HepG2 (cell line): ENCODE results near the gene TMEM217. TPM values are rescaled to one million over a fixed set of nuclear protein-coding genes. Genes with fewer than 3 reads are reported as not detected.

Source experiments
- CBFB ChIP-seq: sonication (generic); formaldehyde crosslinking; IDR thresholded peaks from 2 replicates; pipeline ENCODE4 v1.4.0; 2020; ENCODE audit warnings: missing genetic modification reagents
- CREBL2 ChIP-seq: sonication (generic); formaldehyde crosslinking; IDR thresholded peaks from 2 replicates; pipeline ENCODE4 v1.8.1; 2023; ENCODE audit warnings: missing genetic modification reagents, mild to moderate bottlenecking, borderline replicate concordance
- EP300 ChIP-seq, 3 experiments: sonication (generic) in 1 of 3; formaldehyde crosslinking in 1 of 3; IDR thresholded peaks; 2 replicates each; pipeline versions ENCODE4 v1.5.1 to v1.6.1; 2011 to 2020; ENCODE audit warnings: low read depth in 2 of 3, low read length in 2 of 3, borderline replicate concordance in 1 of 3, improper control_type of control experiment in 1 of 3, mild to moderate bottlenecking in 1 of 3, missing genetic modification reagents in 1 of 3, moderate library complexity in 1 of 3
- FOSL2 ChIP-seq: sonication (generic); formaldehyde crosslinking; IDR thresholded peaks from 2 replicates; pipeline ENCODE4 v1.4.0; 2020; ENCODE audit warnings: missing genetic modification reagents
- FOXO1 ChIP-seq: sonication (generic); formaldehyde crosslinking; IDR thresholded peaks from 2 replicates; pipeline ENCODE4 v1.4.0; 2020; ENCODE audit warnings: missing genetic modification reagents
- GLMP ChIP-seq: sonication (generic); formaldehyde crosslinking; IDR thresholded peaks from 2 replicates; pipeline ENCODE4 v1.9.0; 2021; ENCODE audit warnings: missing genetic modification reagents, mild to moderate bottlenecking, borderline replicate concordance
- HMG20B ChIP-seq: conservative IDR thresholded peaks from 2 replicates; pipeline ENCODE4 v1.6.1; 2016; ENCODE audit warnings: missing genetic modification reagents, missing compliant biosample characterization
- HOXD1 ChIP-seq: sonication (generic); formaldehyde crosslinking; IDR thresholded peaks from 2 replicates; pipeline ENCODE4 v1.5.0; 2020; ENCODE audit warnings: missing genetic modification reagents
- KLF16 ChIP-seq, 2 experiments: sonication (generic) in 1 of 2; formaldehyde crosslinking in 1 of 2; IDR thresholded peaks; 2 replicates each; pipeline versions ENCODE4 v1.6.1 to v1.8.0; 2016 to 2023; ENCODE audit warnings: missing genetic modification reagents in 2 of 2, missing compliant biosample characterization in 1 of 2
- LCORL ChIP-seq, 2 experiments: fragments of 450-650 bp in 1 of 2; sonication (generic) in 1 of 2; formaldehyde crosslinking in 1 of 2; IDR thresholded peaks; 2 replicates each; pipeline versions ENCODE4 v1.5.0 to v1.6.1; 2017 to 2020; ENCODE audit warnings: antibody characterized with exemption in 1 of 2, missing genetic modification reagents in 1 of 2
- MAFF ChIP-seq: IDR thresholded peaks from 2 replicates; pipeline ENCODE4 v1.6.1; 2011; ENCODE audit warnings: low read depth, low read length, improper control_type of control experiment
- NCOA2 ChIP-seq: sonication (generic); formaldehyde crosslinking; IDR thresholded peaks from 2 replicates; pipeline ENCODE4 v1.8.0; 2022; ENCODE audit warnings: inconsistent platforms
- NPAS2 ChIP-seq: sonication (generic); formaldehyde crosslinking; IDR thresholded peaks from 2 replicates; pipeline ENCODE4 v1.8.0; 2022; ENCODE audit warnings: mild to moderate bottlenecking, missing genetic modification reagents, borderline replicate concordance
- NR2F1 ChIP-seq, 2 experiments: fragments of 450-650 bp in 1 of 2; formaldehyde crosslinking in 1 of 2; IDR thresholded peaks; 2 replicates each; pipeline versions ENCODE4 v1.5.0 to v1.6.1; 2016 to 2020; ENCODE audit warnings: mild to moderate bottlenecking in 1 of 2, missing compliant biosample characterization in 1 of 2, missing genetic modification reagents in 1 of 2, moderate library complexity in 1 of 2
- NR2F6 ChIP-seq, 2 experiments: IDR thresholded peaks; 2 replicates each; pipeline ENCODE4 v1.6.1; 2016; ENCODE audit warnings: antibody characterized with exemption in 1 of 2, mild to moderate bottlenecking in 1 of 2
- NR3C1 ChIP-seq: sonication (generic); formaldehyde crosslinking; IDR thresholded peaks from 2 replicates; pipeline ENCODE4 v1.4.0; 2020; ENCODE audit warnings: missing genetic modification reagents
- PRPF4 ChIP-seq: fragments of 200-400 bp; formaldehyde crosslinking; IDR thresholded peaks from 2 replicates; pipeline ENCODE4 v1.6.1; 2016; ENCODE audit warnings: low read length, low read depth; ENCODE audit not compliant: poor library complexity, severe bottlenecking
- RBAK ChIP-seq: sonication (generic); formaldehyde crosslinking; IDR thresholded peaks from 2 replicates; pipeline ENCODE4 v1.5.1; 2020; ENCODE audit warnings: mild to moderate bottlenecking, missing genetic modification reagents
- TAF1 ChIP-seq: sonication (generic); formaldehyde crosslinking; IDR thresholded peaks from 2 replicates; pipeline ENCODE4 v1.4.0; 2020; ENCODE audit warnings: missing genetic modification reagents
- TBL1XR1 ChIP-seq: fragments of 150-350 bp; IDR thresholded peaks from 2 replicates; pipeline ENCODE4 v1.6.1; 2014; ENCODE audit warnings: borderline replicate concordance, low read length; ENCODE audit not compliant: partially characterized antibody
- ZBTB7B ChIP-seq: sonication (generic); formaldehyde crosslinking; IDR thresholded peaks from 2 replicates; pipeline ENCODE4 v1.4.0; 2020; ENCODE audit warnings: missing genetic modification reagents
- ZNF674 ChIP-seq: sonication (generic); formaldehyde crosslinking; IDR thresholded peaks from 2 replicates; pipeline ENCODE4 v1.5.0; 2020; ENCODE audit warnings: low read depth, mild to moderate bottlenecking, missing genetic modification reagents
- polyA plus RNA-seq, 8 experiments: library from polyadenylated mRNA; depleted of rRNA in 3 of 8; stranded (reverse) in 7 of 8; unstranded in 1 of 8; fragments of >200 nt; fragmentation: Illumina TruSeq in 4 of 8; extraction: Trizol in 4 of 8; gene quantifications; 2 replicates each; pipeline versions ENCODE4 v1.2.1 to v1.2.3, GENCODE V29; 2011 to 2016; ENCODE audit warnings: low read depth in 4 of 8, missing spikeins in 1 of 8, mixed read lengths in 1 of 8; ENCODE audit not compliant: insufficient read depth in 1 of 8
- total RNA-seq, 5 experiments: library from RNA; depleted of rRNA; stranded (reverse); fragments of >200 nt; fragmentation: Illumina TruSeq; extraction: Trizol; gene quantifications; 2 replicates each; pipeline ENCODE4 v1.2.3, GENCODE V29; 2016; ENCODE audit warnings: low read depth in 1 of 5
- TF ChIP-seq, protein P1 (sequence below), 2 experiments: sonication (generic) in 1 of 2; formaldehyde crosslinking in 1 of 2; IDR thresholded peaks; 2 replicates each; pipeline versions ENCODE4 v1.4.0 to v1.6.1; 2016 to 2020; ENCODE audit warnings: borderline replicate concordance in 1 of 2, low read depth in 1 of 2, mild to moderate bottlenecking in 1 of 2, missing genetic modification reagents in 1 of 2

TMEM217 gene
- total and polyA plus RNA-seq, 2 of the 13 experiments (the other 11 are each of a cell fraction or from before 2014, with no cell fraction given) = 2.3 to 3.4 TPM

DNA sequence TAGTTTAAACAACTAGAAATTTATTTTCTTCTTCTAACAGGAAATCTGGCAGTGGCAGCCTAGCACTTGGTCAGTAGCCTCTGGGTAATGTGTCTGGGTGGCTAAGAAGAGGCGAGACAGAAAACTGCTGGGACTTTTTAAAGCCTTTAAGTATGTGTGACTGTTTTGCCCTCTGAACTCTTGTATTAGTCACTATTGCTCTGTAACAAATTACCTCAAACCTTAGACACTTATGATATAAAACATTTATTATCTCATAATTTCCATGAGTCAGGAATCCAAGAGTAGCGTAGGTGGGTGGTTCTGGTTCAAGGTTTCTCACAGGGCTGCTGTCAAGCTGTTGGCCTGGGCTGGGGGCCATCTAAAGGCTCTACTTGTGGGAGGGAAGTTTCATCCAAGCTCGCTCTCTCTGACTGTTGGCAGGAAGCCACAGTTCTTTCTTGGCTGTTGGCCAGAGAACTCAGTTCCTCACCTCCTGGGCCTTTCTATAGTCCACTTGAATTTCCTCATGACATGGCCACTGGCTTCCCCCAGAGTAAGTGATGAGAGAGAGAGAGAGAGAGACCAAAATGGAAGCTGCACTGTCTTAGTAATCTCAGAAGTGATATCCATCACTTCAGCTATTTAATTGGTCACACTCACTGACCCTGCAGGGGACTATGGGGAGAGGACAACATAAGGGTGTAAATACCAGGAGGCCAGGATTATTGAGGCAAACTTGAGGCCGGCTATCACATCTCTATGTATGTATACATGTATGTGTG lies 17.8 kb downstream of the TMEM217 start (continued):
- TF ChIP-seq, protein P1, sequence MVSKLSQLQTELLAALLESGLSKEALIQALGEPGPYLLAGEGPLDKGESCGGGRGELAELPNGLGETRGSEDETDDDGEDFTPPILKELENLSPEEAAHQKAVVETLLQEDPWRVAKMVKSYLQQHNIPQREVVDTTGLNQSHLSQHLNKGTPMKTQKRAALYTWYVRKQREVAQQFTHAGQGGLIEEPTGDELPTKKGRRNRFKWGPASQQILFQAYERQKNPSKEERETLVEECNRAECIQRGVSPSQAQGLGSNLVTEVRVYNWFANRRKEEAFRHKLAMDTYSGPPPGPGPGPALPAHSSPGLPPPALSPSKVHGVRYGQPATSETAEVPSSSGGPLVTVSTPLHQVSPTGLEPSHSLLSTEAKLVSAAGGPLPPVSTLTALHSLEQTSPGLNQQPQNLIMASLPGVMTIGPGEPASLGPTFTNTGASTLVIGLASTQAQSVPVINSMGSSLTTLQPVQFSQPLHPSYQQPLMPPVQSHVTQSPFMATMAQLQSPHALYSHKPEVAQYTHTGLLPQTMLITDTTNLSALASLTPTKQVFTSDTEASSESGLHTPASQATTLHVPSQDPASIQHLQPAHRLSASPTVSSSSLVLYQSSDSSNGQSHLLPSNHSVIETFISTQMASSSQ (IDR thresholded peaks at IDR 0.05; ENCODE audit: low read depth) = 0 out of 2 replicates have a peak, but pooled peaks have one; percentile 15
- TF ChIP-seq, protein P1 (CRISPR knock-in tag; IDR thresholded peaks at IDR 0.05; ENCODE audit: borderline replicate concordance) = no peak
- TF ChIP-seq LCORL (IDR thresholded peaks at IDR 0.05) (peak; percentile 59; the same call in 1 of the 2 replicates), LCORL (CRISPR knock-in tag; IDR thresholded peaks at IDR 0.05) (no peak), NPAS2 (CRISPR knock-in tag) (no peak), FOXO1 (CRISPR knock-in tag) (0 out of 2 replicates have a peak, but pooled peaks have one; percentile 23), KLF16 (CRISPR knock-in tag; IDR thresholded peaks at IDR 0.05) (no peak), HOXD1 (no peak), ZBTB7B (CRISPR knock-in tag) (0 out of 2 replicates have a peak, but pooled peaks have one; percentile 24), FOSL2 (CRISPR knock-in tag) (peak; percentile 58), NR2F1 (CRISPR knock-in tag; IDR thresholded peaks at IDR 0.05) (peak; percentile 30 to 45; a peak in 2 of 4 replicates), NCOA2 (CRISPR knock-in tag) (0 out of 2 replicates have a peak, but pooled peaks have one; percentile 10), RBAK (CRISPR knock-in tag) (peak; percentile 80; the same call in 1 of the 2 replicates), ZNF674 (CRISPR knock-in tag) (no peak), TBL1XR1 (no peak), EP300 (IDR thresholded peaks at IDR 0.05; ENCODE audit: low read depth in 2 of 2, low read length in 2 of 2) (no peak), EP300 (CRISPR knock-in tag; IDR thresholded peaks at IDR 0.05; ENCODE audit: borderline replicate concordance) (0 out of 2 replicates have a peak, but pooled peaks have one; percentile 19), MAFF (no peak), CBFB (CRISPR knock-in tag) (no peak), NR3C1 (no peak), GLMP (no peak), PRPF4 (no peak), CREBL2 (no peak), HMG20B (no peak), TAF1 (CRISPR knock-in tag) (no peak), NR2F6 (IDR thresholded peaks at IDR 0.05) (no peak), NR2F6 (CRISPR knock-in tag; IDR thresholded peaks at IDR 0.05) (0 out of 2 replicates have a peak, but pooled peaks have one; percentile 35)
